Lower leg skin (tissue), 4 donors: ENCODE data around the gene HHIPL1. TPM values are rescaled to one million over a fixed set of nuclear protein-coding genes. Genes with fewer than 3 reads are reported as not detected.

ENCODE experiments used
- DNase-seq, 2 donors: peaks; one replicate each; pipeline ENCODE4 v3.0.0-alpha.2; 2019; ENCODE audit warnings: low spot score in 2 of 2
- H3K4me3 ChIP-seq: fragments of 200-600 bp; sonication (generic); 2 replicates; pipeline ENCODE4 v1.5.1; 2017; ENCODE audit warnings: mild to moderate bottlenecking, low read depth; ENCODE audit not compliant: poor library complexity, severe bottlenecking
- POLR2A ChIP-seq, 2 donors: fragments of 450-650 bp; IDR thresholded peaks; one replicate each; pipeline ENCODE4 v1.6.1; 2016 to 2017; ENCODE audit warnings: antibody characterized with exemption in 2 of 2, mild to moderate bottlenecking in 1 of 2, moderate library complexity in 1 of 2
- WGBS, 2 donors: methylation state at CpG; one replicate each; pipeline ENCODE4 v1.1.5; 2018; 5-methylcytosine and 5-hydroxymethylcytosine counted together
- intact Hi-C: fragments of 100-400 bp; cut with DNase I; formaldehyde crosslinking; loops from one replicate; pipeline ENCODE4 v1.15.0; 2023; ENCODE audit warnings: low total_unique reads
- total RNA-seq, 4 donors: library from RNA; depleted of rRNA; stranded (reverse); fragments of >200 nt; gene quantifications; one replicate each; pipeline ENCODE4 v1.1.0, GENCODE V29; 2016
- TF ChIP-seq, protein P1 (sequence below), 3 donors: fragments of 450-650 bp; IDR thresholded peaks; one replicate each; pipeline ENCODE4 v1.5.1; 2016; ENCODE audit warnings: antibody characterized with exemption in 3 of 3, mild to moderate bottlenecking in 3 of 3, moderate library complexity in 2 of 3

HHIPL1 gene
- total RNA-seq, 4 donors from 2014 or later, result 0.59 to 2.4 (median 0.92) TPM

DNA sequence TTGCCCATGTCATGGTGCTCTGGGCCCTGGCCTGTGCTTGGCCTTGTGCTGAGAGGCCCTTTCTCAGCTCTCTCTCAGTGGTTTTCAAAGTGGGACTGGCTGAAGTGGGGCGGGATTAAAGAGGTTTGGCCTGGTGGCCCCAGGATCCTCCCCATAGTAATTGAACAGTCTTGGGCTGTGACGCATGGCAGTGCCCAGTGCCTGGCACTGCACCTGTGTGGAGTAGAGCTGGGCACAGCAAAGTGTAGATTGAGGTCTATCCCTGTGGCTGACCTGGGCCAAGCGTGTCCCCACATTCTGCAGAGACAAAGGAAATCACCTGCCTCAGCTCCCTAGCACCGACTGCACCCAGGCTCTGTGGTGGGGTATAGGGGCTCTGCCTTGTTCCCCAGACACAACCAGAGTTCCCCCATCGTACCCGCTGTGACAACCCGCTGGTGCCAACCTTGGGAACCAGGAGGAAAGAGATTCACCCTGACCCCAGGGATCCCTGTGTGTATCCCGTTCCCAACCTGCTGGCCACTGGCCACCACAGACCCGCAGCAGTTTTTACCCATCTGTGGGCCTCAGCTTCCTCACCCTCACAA is 29.2 kb downstream of the HHIPL1 start:
- 87 to 89% methylated on average over 9 of the region's 9 CpGs for WGBS, 2 donors
- TF ChIP-seq POLR2A (IDR thresholded peaks at IDR 0.05), result no peak
- TF ChIP-seq, protein P1, sequence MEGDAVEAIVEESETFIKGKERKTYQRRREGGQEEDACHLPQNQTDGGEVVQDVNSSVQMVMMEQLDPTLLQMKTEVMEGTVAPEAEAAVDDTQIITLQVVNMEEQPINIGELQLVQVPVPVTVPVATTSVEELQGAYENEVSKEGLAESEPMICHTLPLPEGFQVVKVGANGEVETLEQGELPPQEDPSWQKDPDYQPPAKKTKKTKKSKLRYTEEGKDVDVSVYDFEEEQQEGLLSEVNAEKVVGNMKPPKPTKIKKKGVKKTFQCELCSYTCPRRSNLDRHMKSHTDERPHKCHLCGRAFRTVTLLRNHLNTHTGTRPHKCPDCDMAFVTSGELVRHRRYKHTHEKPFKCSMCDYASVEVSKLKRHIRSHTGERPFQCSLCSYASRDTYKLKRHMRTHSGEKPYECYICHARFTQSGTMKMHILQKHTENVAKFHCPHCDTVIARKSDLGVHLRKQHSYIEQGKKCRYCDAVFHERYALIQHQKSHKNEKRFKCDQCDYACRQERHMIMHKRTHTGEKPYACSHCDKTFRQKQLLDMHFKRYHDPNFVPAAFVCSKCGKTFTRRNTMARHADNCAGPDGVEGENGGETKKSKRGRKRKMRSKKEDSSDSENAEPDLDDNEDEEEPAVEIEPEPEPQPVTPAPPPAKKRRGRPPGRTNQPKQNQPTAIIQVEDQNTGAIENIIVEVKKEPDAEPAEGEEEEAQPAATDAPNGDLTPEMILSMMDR (IDR thresholded peaks at IDR 0.05), result no peak
- intact Hi-C loops, result no loop called here
- DNase-seq, result no peak
- no peak overlapping the region for H3K4me3 ChIP-seq

DNA sequence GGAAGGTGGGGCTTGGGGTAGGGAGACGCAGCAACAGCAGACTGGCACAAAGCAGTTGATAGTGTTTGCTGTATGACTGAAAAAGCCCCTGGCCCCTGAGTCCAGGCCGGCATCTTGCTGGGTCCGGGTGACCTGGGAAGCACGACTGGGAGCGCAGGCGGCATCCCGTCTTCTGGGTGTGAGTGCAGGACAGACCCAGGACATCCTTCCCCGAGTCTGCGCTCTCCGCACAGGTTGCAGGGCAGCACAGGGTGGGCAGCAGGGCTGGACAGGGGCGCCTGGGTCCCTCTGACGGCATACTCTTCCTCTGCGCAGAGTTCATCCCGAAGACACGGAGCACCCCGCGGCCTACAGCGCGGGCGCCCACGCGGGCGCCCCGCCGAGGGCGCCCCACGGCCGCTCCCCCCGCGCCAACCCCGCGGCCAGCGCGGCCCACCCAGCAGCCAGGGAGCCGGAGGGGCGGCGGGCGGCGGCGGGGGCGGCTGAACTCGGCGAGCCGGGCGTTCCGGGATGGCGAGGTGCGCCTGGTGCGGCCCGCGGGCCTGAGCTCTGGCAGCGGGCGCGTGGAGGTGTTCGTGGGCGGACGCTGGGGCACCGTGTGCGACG is 29.9 kb downstream of the HHIPL1 start:
- no peak for DNase-seq
- 75 to 92% methylated on average over 7 to 22 of the region's 60 CpGs for WGBS, 2 donors
- TF ChIP-seq POLR2A (IDR thresholded peaks at IDR 0.05), result no peak
- TF ChIP-seq, protein P1 (IDR thresholded peaks at IDR 0.05), result no peak
- intact Hi-C loops, result no loop called here
- no peak overlapping the region for H3K4me3 ChIP-seq

DNA sequence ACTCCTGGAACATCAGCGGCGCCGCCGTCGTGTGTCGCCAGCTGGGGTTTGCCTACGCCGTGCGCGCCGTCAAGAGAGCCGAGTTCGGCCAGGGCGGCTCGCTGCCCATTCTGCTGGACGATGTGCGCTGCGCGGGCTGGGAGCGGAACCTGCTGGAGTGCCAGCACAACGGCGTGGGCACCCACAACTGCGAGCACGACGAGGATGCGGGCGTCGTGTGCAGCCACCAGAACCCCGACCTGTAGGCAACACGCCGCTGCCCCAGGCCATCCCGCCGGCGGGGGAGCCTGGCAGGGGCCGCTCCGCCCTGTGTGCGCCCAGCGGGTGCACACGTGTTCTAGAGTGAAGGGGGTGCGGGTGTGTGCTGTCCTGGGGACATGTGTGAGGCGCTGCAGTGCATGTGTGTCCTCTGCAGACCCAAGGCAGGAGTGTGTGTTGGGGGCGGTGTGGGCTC is 30.5 kb downstream of the HHIPL1 start:
- intact Hi-C loops, result no loop called here
- TF ChIP-seq, protein P1 (IDR thresholded peaks at IDR 0.05), result no peak
- no peak for TF ChIP-seq POLR2A (IDR thresholded peaks at IDR 0.05)
- 69 to 89% methylated on average over 18 to 41 of the region's 42 CpGs for WGBS, 2 donors
- H3K4me3 ChIP-seq, result no peak overlapping the region
- no peak for DNase-seq

DNA sequence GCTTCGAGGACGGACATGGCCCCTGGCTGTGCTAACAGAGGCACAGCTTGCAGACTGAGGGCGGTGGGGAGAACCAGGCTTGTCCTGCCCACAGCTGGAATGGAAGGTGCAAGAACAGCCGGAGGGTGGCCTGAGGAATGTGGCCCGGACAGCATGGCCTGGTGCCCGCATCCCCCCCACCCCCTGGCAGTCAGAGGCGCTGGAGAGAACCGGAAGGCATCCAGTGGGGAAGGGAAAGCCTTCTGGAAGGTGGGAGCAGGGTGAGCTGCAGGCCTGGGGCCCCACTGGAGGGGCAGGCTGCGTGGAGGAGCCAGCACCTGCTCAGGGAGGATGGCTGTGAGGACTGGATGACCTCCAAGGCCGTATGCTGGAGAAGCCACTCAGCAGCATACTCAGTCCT is 31.0 kb downstream of the HHIPL1 start:
- DNase-seq, result no peak
- intact Hi-C loops, result no loop called here
- TF ChIP-seq, protein P1 (IDR thresholded peaks at IDR 0.05), result no peak
- TF ChIP-seq POLR2A (IDR thresholded peaks at IDR 0.05), result no peak
- WGBS, 2 donors, result 52 to 59% methylated on average over 10 of the region's 10 CpGs
- no peak overlapping the region for H3K4me3 ChIP-seq

DNA sequence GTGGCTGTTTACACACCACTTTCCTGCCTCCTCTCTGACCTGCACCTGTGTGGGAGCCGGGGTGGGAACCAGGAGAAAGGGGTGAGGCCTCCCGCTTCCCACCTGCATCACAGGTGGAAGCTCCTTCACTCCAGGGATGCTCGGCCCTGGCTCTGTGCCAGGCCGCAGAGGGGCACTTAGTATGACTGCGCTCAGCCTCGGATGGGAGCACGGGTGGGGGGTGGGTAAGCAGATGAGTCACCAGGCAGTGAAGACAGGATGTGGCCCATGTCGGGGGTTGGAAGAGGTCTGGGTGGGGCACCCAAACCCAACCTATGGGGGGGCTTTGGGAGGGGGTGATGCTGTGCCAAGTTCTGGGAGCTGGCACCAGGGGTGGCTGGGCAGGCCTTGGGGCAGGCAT is 31.7 kb downstream of the HHIPL1 start:
- no peak for DNase-seq
- TF ChIP-seq, protein P1 (IDR thresholded peaks at IDR 0.05), result no peak
- no peak for TF ChIP-seq POLR2A (IDR thresholded peaks at IDR 0.05)
- 57 to 70% methylated on average over 2 to 8 of the region's 8 CpGs for WGBS, 2 donors
- intact Hi-C loops, result no loop called here
- no peak overlapping the region for H3K4me3 ChIP-seq
